GM12878 (cell line): Measurements from ENCODE around the gene POP7. TPM values are rescaled to one million over a fixed set of nuclear protein-coding genes. Genes with fewer than 3 reads are reported as not detected.
"Not testable (repeated sequence)": the region's sequence is repeated elsewhere in the genome, so short reads cannot be mapped to it uniquely, and the experiment has no call there.

Experiments
- ATAC-seq: fragments of 200-7000 bp; cut with Tn5 transposase; 3 replicates; pipeline ENCODE4 v1.9.1; 2020; ENCODE audit warnings: mild to moderate bottlenecking, moderate library complexity
- BruUV-seq: library from RNA; stranded (reverse); fragments of 400-500 nt; replicated peaks from 2 replicates; lab custom pipeline; 2021; lab: Mats Ljungman, UMichigan
- CTCF ChIA-PET: fragments of 300-600 bp; sonication (Branson Sonifier 250); formaldehyde crosslinking; extraction: SDS; loops from one replicate; lab custom pipeline; 2021; ENCODE audit warnings: inconsistent platforms; lab: Yijun Ruan, JAX
- POLR2A ChIA-PET: fragments of 350-600 bp; formaldehyde crosslinking; extraction: SDS; loops from one replicate; lab custom pipeline; 2021; ENCODE audit warnings: inconsistent platforms; lab: Charles Lee
- RAD21 ChIA-PET: fragments of 300-600 bp; sonication (Branson Sonifier 250); formaldehyde crosslinking; loops from one replicate; lab custom pipeline; 2023; ENCODE audit warnings: antibody characterized with exemption; ENCODE audit not compliant: unreplicated experiment; lab: Charles Lee
- SMC1A ChIA-PET: fragments of 300-600 bp; sonication (Branson Sonifier 250); formaldehyde crosslinking; loops from one replicate; lab custom pipeline; 2023; ENCODE audit not compliant: unreplicated experiment, uncharacterized antibody; lab: Charles Lee
- DNase-seq: peaks from one replicate; pipeline ENCODE4 v3.0.0-alpha.2; 2011; ENCODE audit warnings: low read depth, low spot score
- FAIRE-seq: peaks from 3 replicates; lab custom pipeline; 2011; peaks lifted over from hg19 to GRCh38; lab: Jason Lieb, UNC
- H2AFZ ChIP-seq: 2 replicates; pipeline ENCODE4 v1.6.0; 2011; ENCODE audit warnings: low read depth, low read length, control low read depth; ENCODE audit not compliant: control insufficient read depth
- H3K27ac ChIP-seq: 2 replicates; pipeline ENCODE4 v1.5.1; 2011; ENCODE audit warnings: control low read depth; ENCODE audit not compliant: control insufficient read depth, insufficient read depth
- H3K27me3 ChIP-seq, 2 experiments: replicated peaks in 1 of 2; 2 replicates each; pipeline versions ENCODE4 v1.6.0 to v1.6.1; 2011; ENCODE audit warnings: low read length in 1 of 2; ENCODE audit not compliant: control insufficient read depth in 2 of 2, insufficient read depth in 2 of 2
- H3K36me3 ChIP-seq, 2 experiments: 2 replicates each; pipeline ENCODE4 v1.5.1; 2011; ENCODE audit warnings: low read length in 1 of 2; ENCODE audit not compliant: control insufficient read depth in 2 of 2, insufficient read depth in 2 of 2
- H3K4me1 ChIP-seq: 2 replicates; pipeline ENCODE4 v1.6.1; 2011; ENCODE audit warnings: mild to moderate bottlenecking, low read length, moderate library complexity, mixed read lengths; ENCODE audit not compliant: control insufficient read depth, insufficient read depth
- H3K4me2 ChIP-seq: 2 replicates; pipeline ENCODE4 v1.6.0; 2011; ENCODE audit warnings: control low read depth; ENCODE audit not compliant: control insufficient read depth, insufficient read depth
- H3K4me3 ChIP-seq: fragments of 200-600 bp; sonication (generic); 2 replicates; pipeline ENCODE4 v1.5.1; 2016
- H3K79me2 ChIP-seq: 2 replicates; pipeline ENCODE4 v1.6.0; 2011; ENCODE audit warnings: low read length; ENCODE audit not compliant: control insufficient read depth, insufficient read depth
- H3K9ac ChIP-seq: 2 replicates; pipeline ENCODE4 v1.8.0; 2011; ENCODE audit warnings: low read length, control low read depth, mixed read lengths; ENCODE audit not compliant: control insufficient read depth, insufficient read depth
- H3K9me3 ChIP-seq: replicated peaks from 3 replicates; pipeline ENCODE4 v1.5.1; 2011; ENCODE audit warnings: mild to moderate bottlenecking, low read length; ENCODE audit not compliant: control insufficient read depth, insufficient read depth
- H4K20me1 ChIP-seq: 2 replicates; pipeline ENCODE4 v1.6.0; 2011; ENCODE audit not compliant: control insufficient read depth, insufficient read depth
- CREB1 ChIP-seq: IDR thresholded peaks from 2 replicates; pipeline ENCODE4 v1.6.1; 2012; ENCODE audit warnings: low read depth, mild to moderate bottlenecking, inconsistent platforms
- PAX5 ChIP-seq: IDR thresholded peaks from 2 replicates; pipeline ENCODE4 v1.6.1; 2011; ENCODE audit warnings: low read depth, low read length, borderline replicate concordance
- SMAD5 ChIP-seq: IDR thresholded peaks from 2 replicates; pipeline ENCODE4 v1.6.1; 2016; ENCODE audit warnings: antibody characterized with exemption, low read depth
- WGBS: methylation state at CpG from one replicate; pipeline ENCODE4 v1.1.6; 2016; ENCODE audit warnings: low lambda C conversion rate; ENCODE audit not compliant: insufficient replicate concordance, insufficient coverage; ENCODE audit errors: missing lambda C conversion rate; 5-methylcytosine and 5-hydroxymethylcytosine counted together
- in situ Hi-C: fragments of 300-500 bp; cut with MboI; formaldehyde crosslinking; loops from 9 replicates; pipeline ENCODE4 v1.14.3; 2018; ENCODE audit warnings: mixed read lengths
- intact Hi-C: fragments of 100-400 bp; cut with micrococcal nuclease; formaldehyde crosslinking; loops from one replicate; pipeline ENCODE4 v1.14.2; 2022; ENCODE audit not compliant: unreplicated experiment
- polyA plus RNA-seq, 11 experiments: library from polyadenylated mRNA; depleted of rRNA in 4 of 11; unstranded in 6 of 11; stranded (reverse) in 5 of 11; fragments of >200 nt; fragmentation: Nextera tagmentation in 4 of 11; fragmentation: Illumina TruSeq in 1 of 11; extraction: Ambion mirVana in 4 of 11; extraction: Trizol in 1 of 11; gene quantifications; 1 replicate in 1 of 11; 2 replicates in 10 of 11; pipeline versions ENCODE4 v1.2.1 to v1.2.3, GENCODE V29; 2011 to 2016; ENCODE audit warnings: inconsistent platforms in 2 of 11, missing spikeins in 2 of 11, low read depth in 1 of 11
- total RNA-seq, 4 experiments: library from RNA; depleted of rRNA in 3 of 4; stranded (reverse); fragments of >200 nt in 3 of 4; fragmentation: Illumina TruSeq in 1 of 4; extraction: Trizol in 1 of 4; gene quantifications; 2 replicates each; pipeline versions ENCODE4 v1.2.1 to v1.2.3, GENCODE V29; 2013 to 2021
- TF ChIP-seq, protein P1 (sequence below): fragments of 450-650 bp; formaldehyde crosslinking; IDR thresholded peaks from 2 replicates; pipeline ENCODE4 v1.4.0; 2022; ENCODE audit warnings: mild to moderate bottlenecking, moderate library complexity

Gene POP7
- total and polyA plus RNA-seq, 10 of the 15 experiments (the other 5 are each of a cell fraction or from before 2014, with no cell fraction given), result 12.1 to 148 (median 51.7) TPM

- TF ChIP-seq, protein P1, sequence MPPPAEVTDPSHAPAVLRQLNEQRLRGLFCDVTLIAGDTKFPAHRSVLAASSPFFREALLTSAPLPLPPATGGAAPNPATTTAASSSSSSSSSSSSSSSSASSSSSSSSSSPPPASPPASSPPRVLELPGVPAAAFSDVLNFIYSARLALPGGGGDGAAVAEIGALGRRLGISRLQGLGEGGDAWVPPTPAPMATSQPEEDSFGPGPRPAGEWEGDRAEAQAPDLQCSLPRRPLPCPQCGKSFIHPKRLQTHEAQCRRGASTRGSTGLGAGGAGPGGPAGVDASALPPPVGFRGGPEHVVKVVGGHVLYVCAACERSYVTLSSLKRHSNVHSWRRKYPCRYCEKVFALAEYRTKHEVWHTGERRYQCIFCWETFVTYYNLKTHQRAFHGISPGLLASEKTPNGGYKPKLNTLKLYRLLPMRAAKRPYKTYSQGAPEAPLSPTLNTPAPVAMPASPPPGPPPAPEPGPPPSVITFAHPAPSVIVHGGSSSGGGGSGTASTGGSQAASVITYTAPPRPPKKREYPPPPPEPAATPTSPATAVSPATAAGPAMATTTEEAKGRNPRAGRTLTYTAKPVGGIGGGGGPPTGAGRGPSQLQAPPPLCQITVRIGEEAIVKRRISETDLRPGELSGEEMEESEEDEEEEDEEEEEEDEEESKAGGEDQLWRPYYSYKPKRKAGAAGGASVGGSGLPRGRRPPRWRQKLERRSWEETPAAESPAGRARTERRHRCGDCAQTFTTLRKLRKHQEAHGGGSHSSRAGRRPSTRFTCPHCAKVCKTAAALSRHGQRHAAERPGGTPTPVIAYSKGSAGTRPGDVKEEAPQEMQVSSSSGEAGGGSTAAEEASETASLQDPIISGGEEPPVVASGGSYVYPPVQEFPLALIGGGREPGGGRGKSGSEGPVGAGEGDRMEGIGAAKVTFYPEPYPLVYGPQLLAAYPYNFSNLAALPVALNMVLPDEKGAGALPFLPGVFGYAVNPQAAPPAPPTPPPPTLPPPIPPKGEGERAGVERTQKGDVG (CRISPR knock-in tag), result no peak
- TF ChIP-seq PAX5, result no peak
- TF ChIP-seq CREB1, result no peak
- no peak for TF ChIP-seq SMAD5
These were observed 8.8 kb downstream of the POP7 start (continued) for GRCh38 chr7:100714725-100715124.

GRCh38 chr7:100717073-100717472, 11.2 kb downstream of the POP7 start:
- ChIA-PET POLR2A (interaction anchor here (0.6 kb wide), 1 partner anchor 115 kb away, joined by 4 read pairs; the partner anchor contains the start of gene PCOLCE), RAD21 (interaction anchor here (0.8 kb wide), 1 partner anchor 500 kb away, joined by 4 read pairs; the partner anchor contains the start of genes PLOD3 and ZNHIT1)
- CTCF ChIA-PET, result not testable (repeated sequence)

More at GRCh38 chr7:100717073-100717472, 11.2 kb downstream of the POP7 start:
- intact Hi-C loops, H3K36me3 ChIP-seq, H3K27ac ChIP-seq, H3K4me3 ChIP-seq, H3K9ac ChIP-seq, H3K4me1 ChIP-seq, H3K9me3 ChIP-seq, ATAC-seq, BruUV-seq, H4K20me1 ChIP-seq, FAIRE-seq, in situ Hi-C loops, H3K4me2 ChIP-seq, H3K27me3 ChIP-seq, H3K79me2 ChIP-seq, SMC1A ChIA-PET, DNase-seq, H2AFZ ChIP-seq: not testable (repeated sequence)
- 72% methylated on average over 2 of the region's 2 CpGs for WGBS
